ENCODE measurements around the gene THAP9.

THAP9 gene

GRCh38 chr4:82965763-82966162 lies 65.2 kb downstream of the THAP9 start:
- DNase-seq, result no peak

- DNase-seq, result no peak
Observed at GRCh38 chr4:82968972-82969371, 68.4 kb downstream of the THAP9 start.

- no peak for DNase-seq
Observed at GRCh38 chr4:82969414-82969813, 68.9 kb downstream of the THAP9 start.
